GM21737 (cell line): ENCODE measurements around the gene ETV3.

ENCODE experiments used
- ATAC-seq: cut with Tn5 transposase; IDR thresholded peaks from one replicate; pipeline ENCODE4 v1.9.1; 2021; ENCODE audit warnings: mild to moderate bottlenecking, moderate library complexity; ENCODE audit not compliant: unreplicated experiment

The ETV3 gene

GRCh38 chr1:157095091-157095490 is 43.1 kb downstream of the ETV3 start:
- no peak for ATAC-seq

DNA sequence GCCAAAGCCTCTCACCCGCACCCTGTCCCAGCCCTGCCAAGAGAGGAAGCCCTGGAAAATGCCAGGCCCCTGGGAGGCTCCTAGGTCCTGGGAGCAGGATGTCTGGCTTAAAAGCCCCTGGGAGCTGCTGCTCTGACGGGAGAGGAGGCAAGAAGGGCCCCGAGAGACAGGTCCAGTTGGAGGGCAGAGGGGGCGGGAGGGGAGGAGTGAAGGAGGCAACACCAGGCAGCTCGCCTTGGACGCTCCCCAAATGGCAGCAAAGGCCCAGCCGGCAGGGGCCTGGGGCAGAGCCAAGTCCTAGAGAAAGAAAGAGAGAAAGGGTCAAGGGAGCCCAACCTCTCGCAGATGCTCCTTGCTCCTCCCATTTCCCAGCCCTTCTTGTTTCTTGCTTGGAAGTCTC is 45.4 kb downstream of the ETV3 start:
- ATAC-seq = no peak

- no peak for ATAC-seq
These were observed 46.4 kb downstream of the ETV3 start for GRCh38 chr1:157091668-157092273.

DNA sequence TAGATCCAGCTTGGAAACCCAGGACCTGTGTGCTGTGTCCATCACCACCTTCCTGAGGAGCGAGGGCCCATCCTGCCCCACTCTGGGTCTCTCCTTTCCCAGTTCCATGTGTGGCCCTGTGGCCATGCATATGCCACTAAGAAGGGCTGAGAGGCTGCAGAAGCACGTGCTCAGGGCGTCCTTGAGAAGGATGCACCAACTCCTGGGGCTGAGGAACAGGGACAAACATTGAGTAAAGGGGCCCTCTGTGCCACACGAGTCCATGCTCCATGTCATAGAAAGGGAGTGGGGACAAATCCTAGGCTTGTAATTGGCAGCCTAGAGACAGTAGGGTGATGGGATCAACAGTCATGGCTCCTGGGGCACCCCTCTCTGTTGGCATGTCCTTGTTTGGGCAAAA is 47.0 kb downstream of the ETV3 start:
- no peak for ATAC-seq

GRCh38 chr1:157090771-157091170 is 47.4 kb downstream of the ETV3 start:
- ATAC-seq = no peak

- ATAC-seq = no peak
These were observed 48.0 kb downstream of the ETV3 start for GRCh38 chr1:157090196-157090647.

- no peak for ATAC-seq
These were observed 48.4 kb downstream of the ETV3 start for GRCh38 chr1:157089789-157090188.

DNA sequence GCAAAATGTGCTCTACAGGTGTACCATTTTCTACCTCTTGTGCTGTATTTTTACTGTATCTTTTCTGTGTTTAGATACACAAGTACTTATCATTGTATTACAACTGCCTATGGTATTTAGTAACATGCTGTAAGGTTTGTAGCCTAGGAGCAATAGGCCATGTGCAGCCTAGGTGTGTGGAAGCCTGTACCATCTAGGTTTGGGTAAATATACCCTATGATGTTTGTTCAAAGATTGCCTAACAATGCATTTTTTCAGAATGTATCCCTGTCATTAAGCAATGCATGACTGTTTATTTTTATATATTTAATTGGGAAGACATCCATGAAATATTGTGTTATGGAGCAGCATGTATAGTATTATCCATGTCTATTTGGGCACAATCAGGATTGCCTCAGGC is 49.6 kb downstream of the ETV3 start:
- ATAC-seq = no peak

- ATAC-seq = no peak
These were observed 51.2 kb downstream of the ETV3 start for GRCh38 chr1:157087030-157087429.

DNA sequence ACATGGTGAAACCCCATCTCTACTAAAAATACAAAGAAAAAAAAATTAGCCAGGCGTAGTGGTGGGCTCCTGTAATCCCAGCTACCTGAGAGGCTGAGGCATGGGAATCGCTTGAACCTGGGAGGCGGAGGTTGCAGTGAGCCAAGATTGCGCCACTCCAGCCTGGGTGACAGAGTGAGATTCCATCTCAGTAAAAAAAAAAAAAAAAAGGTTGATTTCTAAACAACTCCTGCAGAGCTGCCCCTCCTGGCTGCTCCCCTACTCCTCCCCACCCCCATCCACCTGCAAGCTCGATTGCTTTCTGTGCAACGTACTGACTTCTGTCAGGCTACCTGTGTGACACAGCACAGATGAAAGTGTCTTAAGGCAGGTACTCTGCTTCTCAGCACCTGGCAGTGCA is 51.9 kb downstream of the ETV3 start:
- no peak for ATAC-seq

- ATAC-seq = no peak
These were observed 52.8 kb downstream of the ETV3 start for GRCh38 chr1:157085421-157085820.

- ATAC-seq = no peak
These were observed 53.5 kb downstream of the ETV3 start for GRCh38 chr1:157084720-157085119.

DNA sequence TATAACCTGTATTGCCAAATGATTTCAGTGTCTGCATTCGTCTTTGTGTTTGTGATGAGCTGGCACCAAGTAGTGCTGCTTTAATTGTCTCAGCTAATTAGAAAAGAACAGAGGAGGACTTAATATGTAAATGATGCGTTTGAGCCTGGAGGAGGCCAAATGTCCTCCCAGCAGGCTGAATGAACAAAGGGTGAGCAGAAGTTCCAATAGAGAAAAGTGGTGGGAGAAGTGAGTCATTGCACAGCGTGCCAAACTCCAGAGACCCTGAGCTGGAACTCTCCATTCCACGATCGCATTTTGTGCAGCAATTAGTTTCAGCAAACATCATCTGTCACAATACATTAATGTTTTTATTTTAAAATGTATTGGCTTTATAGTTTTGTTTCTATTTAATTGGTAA is 56.5 kb downstream of the ETV3 start:
- no peak for ATAC-seq

GRCh38 chr1:157080714-157081113 is 57.5 kb downstream of the ETV3 start:
- ATAC-seq = no peak

DNA sequence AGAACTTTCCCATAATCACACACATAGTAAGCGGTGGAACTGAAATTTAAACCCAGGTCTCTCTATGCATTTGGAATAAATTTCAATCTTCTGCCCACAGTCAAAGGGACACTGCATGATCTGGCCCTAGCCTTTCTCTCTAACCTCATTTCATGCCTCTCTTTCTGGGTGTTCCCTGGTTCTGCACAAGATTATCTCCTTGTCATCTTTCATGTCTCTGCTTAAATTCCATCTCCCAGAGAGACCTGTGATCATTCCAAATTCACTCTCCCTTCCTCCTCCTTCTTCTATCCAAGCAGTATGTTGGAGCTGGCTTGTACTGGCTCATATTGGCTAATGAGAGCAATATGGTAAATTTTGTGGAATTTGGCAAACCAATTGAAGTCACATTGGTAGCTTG is 60.8 kb downstream of the ETV3 start:
- no peak for ATAC-seq

- no peak for ATAC-seq
These were observed 64.1 kb downstream of the ETV3 start for GRCh38 chr1:157073944-157074685.
